Heart right ventricle (tissue), 16 donors: ENCODE results near the gene PCGF5. TPM values are rescaled to one million over a fixed set of nuclear protein-coding genes. Genes with fewer than 3 reads are reported as not detected.
A peak's percentile ranks its signal among the peaks of the same experiment; 100 is the strongest.
"Not testable (repeated sequence)": the region's sequence is repeated elsewhere in the genome, so short reads cannot be mapped to it uniquely, and the experiment has no call there.

ENCODE experiments used
- ATAC-seq, 8 donors: fragments of 200-7000 bp; cut with Tn5 transposase; one replicate each; pipeline ENCODE4 v1.9.1; 2020; ENCODE audit warnings: mild to moderate bottlenecking in 8 of 8, moderate library complexity in 8 of 8, moderate number of reproducible peaks in 1 of 8
- DNase-seq, 2 donors: peaks; one replicate each; pipeline ENCODE4 v3.0.0-alpha.2; 2020
- H3K27ac ChIP-seq, 10 donors: fragments of 200-600 bp; sonication (generic) in 2 of 10; one replicate each; pipeline versions ENCODE4 v1.5.0 to v1.8.0; 2020 to 2022; ENCODE audit warnings: mild to moderate bottlenecking in 3 of 10
- H3K27me3 ChIP-seq, 7 donors: fragments of 200-600 bp; one replicate each; pipeline ENCODE4 v1.8.0; 2021 to 2022; ENCODE audit warnings: mild to moderate bottlenecking in 2 of 7
- H3K36me3 ChIP-seq, 9 donors: fragments of 200-600 bp; sonication (generic) in 1 of 9; one replicate each; pipeline versions ENCODE4 v1.5.0 to v1.8.0; 2020 to 2022; ENCODE audit warnings: mild to moderate bottlenecking in 2 of 9
- H3K4me1 ChIP-seq, 9 donors: fragments of 200-600 bp; sonication (generic) in 1 of 9; one replicate each; pipeline versions ENCODE4 v1.5.0 to v1.8.0; 2020 to 2022; ENCODE audit warnings: mild to moderate bottlenecking in 4 of 9
- H3K4me3 ChIP-seq, 10 donors: fragments of 200-600 bp; sonication (generic) in 2 of 10; one replicate each; pipeline versions ENCODE4 v1.5.0 to v1.8.0; 2020 to 2022; ENCODE audit warnings: mild to moderate bottlenecking in 7 of 10, moderate library complexity in 2 of 10
- H3K9me3 ChIP-seq, 11 donors: fragments of 200-600 bp in 10 of 11; sonication (generic) in 2 of 11; one replicate each; pipeline versions ENCODE4 v1.5.0 to v1.8.0; 2013 to 2022; ENCODE audit warnings: mild to moderate bottlenecking in 2 of 11, control low read depth in 1 of 11, moderate library complexity in 1 of 11
- CTCF ChIP-seq, 9 donors: fragments of 200-600 bp; sonication (generic) in 2 of 9; IDR thresholded peaks; one replicate each; pipeline versions ENCODE4 v1.5.0 to v1.8.0; 2021 to 2022; ENCODE audit warnings: antibody characterized with exemption in 9 of 9, mild to moderate bottlenecking in 5 of 9, moderate library complexity in 1 of 9
- WGBS, 2 donors: extraction: QIAGEN DNeasy Blood & Tissue Kit; methylation state at CpG; one replicate each; pipeline ENCODE4 v1.1.7; 2013; ENCODE audit warnings: inconsistent platforms in 1 of 2; 5-methylcytosine and 5-hydroxymethylcytosine counted together
- intact Hi-C, 10 donors: fragments of 100-400 bp; cut with DNase I; formaldehyde crosslinking; loops; one replicate each; pipeline versions ENCODE4 v1.11.1 to v1.14.2; 2022
- polyA plus RNA-seq, 2 donors: library from polyadenylated mRNA; stranded (reverse); fragments of 200-250 nt; gene quantifications; one replicate each; pipeline ENCODE4 v1.2.3, GENCODE V29; 2013
- total RNA-seq, 10 donors: library from RNA; stranded (reverse); fragmentation: NEBNext Ultra II Directional in 3 of 10; extraction: Animal tissue kit (Norgen Biotek cat#: 25700) in 3 of 10; gene quantifications; one replicate each; pipeline versions ENCODE4 v1.2.1 to v1.2.4, GENCODE V29; 2021 to 2023
- donor health status: Arrhythmogenic right ventricular cardiomyopathy.
- donor health status: ischemic (EF 13 %, LVEDD 7.1; RV severe dilation, severe dysfunction).
- donor health status: healthy with polysubstance abuse.
- donor health status: DM: no; HTN: yes; CAD: no.
- donor health status: DM: no; HTN: no; CAD: no.
- donor health status: ischemic (EF 25% LVEDD 6.9; RV normal size, moderate dysfunction).
- donor health status: ischemic (EF 25% LVEDD 5.7; RV mildly dilated, moderate dysfunction).
- donor health status: healthy.
- donor health status: DM: yes; HTN: yes; CAD: no.
- donor health status: Ischemic cardiomyopathy.
- donor health status: ischemic (EF 35%, LVEDD 5.7; RV mildly dilated, moderate dysfunction).
- donor health status: nonischemic (EF 11% LVEDD 7.7; RV severe dilation, severe dysfunction).
- donor health status: DM: yes; HTN: yes; CAD: no.
- donor health status: PGD.
- donor health status: ischemic (EF 29% LVEDD 5.4; RV normal size, mild dysfunction).
- donor health status: nonischemic (EF 23%, LVEDD 6.1; RV moderate dilation, normal function).

PCGF5 gene
- total and polyA plus RNA-seq, 12 donors = 46.2 to 104 (median 76.5) TPM

- intact Hi-C loops = loop anchor here in 9 of 10 donors (2.0 to 10.0 kb wide), 14 partner anchors 69 to 346 kb away; partner anchors contain the start of gene PPP1R3C (in 2 of the 9)
- TF ChIP-seq CTCF (IDR thresholded peaks at IDR 0.05) = peak; percentile 89 to 95 (median 92)
- ATAC-seq (peak; percentile 84 to 92 (median 88)), DNase-seq (peak; percentile 68 to 74)
- H3K4me3 ChIP-seq = peak overlapping the region in 9 of 10 donors; percentile 11 to 58 (median 49)
- 6% methylated on average over 23 of the region's 23 CpGs for WGBS, 2 donors
- H3K9me3 ChIP-seq = no peaks in the 10 kb centered on the region
- H3K36me3 ChIP-seq = no peaks in the 10 kb centered on the region
- peaks cover 0 to 6% (median 0%) of the 10 kb centered on the region in 7 donors for H3K27me3 ChIP-seq
- H3K4me1 ChIP-seq = peaks cover 0 to 12% (median 6%) of the 10 kb centered on the region in 9 donors
- H3K27ac ChIP-seq = peak overlapping the region in 1 of 10 donors; percentile 25
Observed at GRCh38 chr10:91298224-91298871, 77.9 kb downstream of the PCGF5 start.

GRCh38 chr10:91299999-91300575, 79.6 kb downstream of the PCGF5 start:
- H3K4me1 ChIP-seq = peaks cover 0 to 12% (median 6%) of the 10 kb centered on the region in 9 donors
- no peak for DNase-seq
- ATAC-seq = no peak
- intact Hi-C loops = loop anchor here in 9 of 10 donors (2.0 to 10.0 kb wide), 14 partner anchors 67 to 345 kb away; partner anchors contain the start of gene PPP1R3C (in 2 of the 9)
- no peaks in the 10 kb centered on the region for H3K9me3 ChIP-seq
- no peak overlapping the region for H3K27ac ChIP-seq
- H3K36me3 ChIP-seq = no peaks in the 10 kb centered on the region
- TF ChIP-seq CTCF (IDR thresholded peaks at IDR 0.05) = no peak
- H3K4me3 ChIP-seq = no peak overlapping the region
- WGBS, 2 donors = 76 to 93% methylated on average over 1 of the region's 1 CpG
- H3K27me3 ChIP-seq = peaks cover 0 to 6% (median 0%) of the 10 kb centered on the region in 7 donors

GRCh38 chr10:91302946-91303345, 82.5 kb downstream of the PCGF5 start:
- ATAC-seq = not testable (repeated sequence)

GRCh38 chr10:91305979-91306378, 85.5 kb downstream of the PCGF5 start:
- H3K4me1 ChIP-seq, ATAC-seq, H3K36me3 ChIP-seq, H3K4me3 ChIP-seq, DNase-seq, H3K9me3 ChIP-seq, intact Hi-C loops, H3K27ac ChIP-seq: not testable (repeated sequence)
- H3K27me3 ChIP-seq = peaks cover 0 to 24% (median 3%) of the 10 kb centered on the region in 7 donors
- WGBS, 2 donors = 71 to 86% methylated on average over 7 of the region's 7 CpGs

More at GRCh38 chr10:91302946-91303345, 82.5 kb downstream of the PCGF5 start:
- intact Hi-C loops, H3K4me1 ChIP-seq, H3K27me3 ChIP-seq, H3K4me3 ChIP-seq, DNase-seq, H3K9me3 ChIP-seq, H3K36me3 ChIP-seq: not testable (repeated sequence)
- 47 to 51% methylated on average over 3 of the region's 3 CpGs for WGBS, 2 donors
- peak overlapping the region in 1 of 10 donors; percentile 44 for H3K27ac ChIP-seq

GRCh38 chr10:91307489-91307888, 87.0 kb downstream of the PCGF5 start:
- no peaks in the 10 kb centered on the region for H3K9me3 ChIP-seq
- no peak overlapping the region for H3K27ac ChIP-seq
- no peaks in the 10 kb centered on the region for H3K36me3 ChIP-seq
- no peak overlapping the region for H3K4me3 ChIP-seq
- intact Hi-C loops = no loop called here
- ATAC-seq (no peak), DNase-seq (no peak)
- WGBS, 2 donors = 87 to 90% methylated on average over 1 of the region's 1 CpG
- H3K4me1 ChIP-seq = no peaks in the 10 kb centered on the region
- no peak for TF ChIP-seq CTCF (IDR thresholded peaks at IDR 0.05)
- peaks cover 0 to 24% (median 3%) of the 10 kb centered on the region in 7 donors for H3K27me3 ChIP-seq
